ENCODE data around the gene CFAP46. TPM values are rescaled to one million over a fixed set of nuclear protein-coding genes. Genes with fewer than 3 reads are reported as not detected.

CFAP46 gene
- total and polyA plus RNA-seq, 9 of the 15 experiments (the other 6 are each of a cell fraction or from before 2014, with no cell fraction given), result not detected

DNA sequence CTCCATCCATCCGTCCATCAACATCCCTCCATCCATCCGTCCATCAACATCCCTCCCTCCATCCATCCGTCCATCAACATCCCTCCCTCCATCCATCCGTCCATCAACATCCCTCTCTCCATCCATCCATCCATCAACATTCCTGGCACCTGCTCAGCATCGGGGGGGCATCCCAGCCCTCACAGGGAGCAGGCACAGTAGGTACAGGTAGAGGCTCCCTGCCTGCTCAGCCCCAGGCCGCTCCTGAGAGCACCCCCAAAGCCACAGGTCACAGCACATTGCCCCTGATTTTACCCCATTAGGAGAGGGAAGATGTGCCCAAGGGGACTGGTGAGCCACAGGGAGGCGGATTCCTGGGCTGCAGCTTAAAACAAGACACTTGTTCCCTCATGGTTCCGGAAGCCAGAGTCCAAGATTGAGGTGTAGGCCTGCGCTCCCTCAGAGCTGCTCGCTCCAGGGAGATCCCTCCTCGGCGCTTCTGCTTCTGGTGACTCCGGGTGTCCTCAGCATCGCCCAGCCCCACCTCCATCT lies 21.1 kb upstream of the CFAP46 start:
- ChIA-PET CTCF (ENCODE audit: low intra/inter-chr PET ratio) (no interaction called here), POLR2A (no interaction called here)
- Histone ChIP-seq H2AFZ (ENCODE audit: low read depth, low read length) (no peak overlapping the region), H3K79me2 (ENCODE audit: control insufficient read depth, insufficient read depth, low read length) (no peaks in the 10 kb centered on the region), H4K20me1 (replicated peaks; ENCODE audit: control insufficient read depth, insufficient read depth, low read length) (no peaks in the 10 kb centered on the region), H3K4me3 (no peak overlapping the region), H3K27me3 (ENCODE audit: control insufficient read depth in 2 of 2, insufficient read depth in 2 of 2, low read length in 2 of 2) (peaks cover 0 to 49% of the 10 kb centered on the region in 2 experiments; a peak in 3 of 5 replicates), H3K9ac (ENCODE audit: insufficient read depth in 1 of 2, low read depth in 2 of 2, low read length in 2 of 2) (no peak overlapping the region), H3K27ac (ENCODE audit: extremely low read depth, low read depth, low read length) (no peak overlapping the region), H3K9me3 (replicated peaks; ENCODE audit: control insufficient read depth, insufficient read depth, low read depth, low read length) (no peaks in the 10 kb centered on the region), H3K4me1 (replicated peaks in 1 of 2; ENCODE audit: control insufficient read depth in 2 of 2, insufficient read depth in 2 of 2, low read length in 2 of 2) (peaks cover 0 to 8% of the 10 kb centered on the region in 2 experiments; a peak in 2 of 5 replicates), H3K4me2 (ENCODE audit: insufficient read depth, low read length) (no peak overlapping the region), H3K36me3 (ENCODE audit: control insufficient read depth, insufficient read depth, low read length) (no peaks in the 10 kb centered on the region), H3K9me1 (ENCODE audit: control insufficient read depth, insufficient read depth, low read length) (no peaks in the 10 kb centered on the region)
- intact Hi-C loops (cut with micrococcal nuclease), result no loop called here
- no peak for ATAC-seq
- in situ Hi-C loops (cut with MboI), result no loop called here
- DNase-seq (ENCODE audit: extremely low read depth in 1 of 4, low spot score in 3 of 4), result no peak
- 0% methylated on average over 7 of the region's 14 CpGs for WGBS (ENCODE audit: insufficient coverage, low coverage, missing lambda C conversion rate)
- TF ChIP-seq GATA2 (CRISPR knock-in tag; IDR thresholded peaks at IDR 0.05) (no peak), ASH1L (IDR thresholded peaks at IDR 0.05; ENCODE audit: borderline replicate concordance, low read depth, partially characterized antibody) (no peak), SIX5 (IDR thresholded peaks at IDR 0.05; ENCODE audit: borderline replicate concordance in 1 of 2, insufficient read depth in 1 of 2, low read depth in 1 of 2, low read length in 2 of 2) (no peak), ZSCAN29 (IDR thresholded peaks at IDR 0.05) (no peak), CBX3 (IDR thresholded peaks at IDR 0.05; ENCODE audit: borderline replicate concordance in 1 of 2, low read length in 2 of 2) (no peak), PHF20 (IDR thresholded peaks at IDR 0.05; ENCODE audit: partially characterized antibody) (no peak), MYBL2 (IDR thresholded peaks at IDR 0.05; ENCODE audit: low read depth) (no peak), MYBL2 (CRISPR knock-in tag; IDR thresholded peaks at IDR 0.05; ENCODE audit: borderline replicate concordance) (no peak), KLF1 (tag; IDR thresholded peaks at IDR 0.05) (no peak), NR1H2 (CRISPR knock-in tag; IDR thresholded peaks at IDR 0.05) (no peak), SLC30A9 (CRISPR knock-in tag; IDR thresholded peaks at IDR 0.05) (no peak), TCF3 (CRISPR knock-in tag; IDR thresholded peaks at IDR 0.05) (no peak), OTX1 (CRISPR knock-in tag; IDR thresholded peaks at IDR 0.05) (no peak), ZNF282 (CRISPR knock-in tag; IDR thresholded peaks at IDR 0.05) (no peak), XRCC5 (IDR thresholded peaks at IDR 0.05; ENCODE audit: low read depth, low read length) (no peak)
- TF ChIP-seq, protein P1, sequence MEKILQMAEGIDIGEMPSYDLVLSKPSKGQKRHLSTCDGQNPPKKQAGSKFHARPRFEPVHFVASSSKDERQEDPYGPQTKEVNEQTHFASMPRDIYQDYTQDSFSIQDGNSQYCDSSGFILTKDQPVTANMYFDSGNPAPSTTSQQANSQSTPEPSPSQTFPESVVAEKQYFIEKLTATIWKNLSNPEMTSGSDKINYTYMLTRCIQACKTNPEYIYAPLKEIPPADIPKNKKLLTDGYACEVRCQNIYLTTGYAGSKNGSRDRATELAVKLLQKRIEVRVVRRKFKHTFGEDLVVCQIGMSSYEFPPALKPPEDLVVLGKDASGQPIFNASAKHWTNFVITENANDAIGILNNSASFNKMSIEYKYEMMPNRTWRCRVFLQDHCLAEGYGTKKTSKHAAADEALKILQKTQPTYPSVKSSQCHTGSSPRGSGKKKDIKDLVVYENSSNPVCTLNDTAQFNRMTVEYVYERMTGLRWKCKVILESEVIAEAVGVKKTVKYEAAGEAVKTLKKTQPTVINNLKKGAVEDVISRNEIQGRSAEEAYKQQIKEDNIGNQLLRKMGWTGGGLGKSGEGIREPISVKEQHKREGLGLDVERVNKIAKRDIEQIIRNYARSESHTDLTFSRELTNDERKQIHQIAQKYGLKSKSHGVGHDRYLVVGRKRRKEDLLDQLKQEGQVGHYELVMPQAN (IDR thresholded peaks at IDR 0.05; ENCODE audit: borderline replicate concordance), result no peak
- TF ChIP-seq, protein P2, sequence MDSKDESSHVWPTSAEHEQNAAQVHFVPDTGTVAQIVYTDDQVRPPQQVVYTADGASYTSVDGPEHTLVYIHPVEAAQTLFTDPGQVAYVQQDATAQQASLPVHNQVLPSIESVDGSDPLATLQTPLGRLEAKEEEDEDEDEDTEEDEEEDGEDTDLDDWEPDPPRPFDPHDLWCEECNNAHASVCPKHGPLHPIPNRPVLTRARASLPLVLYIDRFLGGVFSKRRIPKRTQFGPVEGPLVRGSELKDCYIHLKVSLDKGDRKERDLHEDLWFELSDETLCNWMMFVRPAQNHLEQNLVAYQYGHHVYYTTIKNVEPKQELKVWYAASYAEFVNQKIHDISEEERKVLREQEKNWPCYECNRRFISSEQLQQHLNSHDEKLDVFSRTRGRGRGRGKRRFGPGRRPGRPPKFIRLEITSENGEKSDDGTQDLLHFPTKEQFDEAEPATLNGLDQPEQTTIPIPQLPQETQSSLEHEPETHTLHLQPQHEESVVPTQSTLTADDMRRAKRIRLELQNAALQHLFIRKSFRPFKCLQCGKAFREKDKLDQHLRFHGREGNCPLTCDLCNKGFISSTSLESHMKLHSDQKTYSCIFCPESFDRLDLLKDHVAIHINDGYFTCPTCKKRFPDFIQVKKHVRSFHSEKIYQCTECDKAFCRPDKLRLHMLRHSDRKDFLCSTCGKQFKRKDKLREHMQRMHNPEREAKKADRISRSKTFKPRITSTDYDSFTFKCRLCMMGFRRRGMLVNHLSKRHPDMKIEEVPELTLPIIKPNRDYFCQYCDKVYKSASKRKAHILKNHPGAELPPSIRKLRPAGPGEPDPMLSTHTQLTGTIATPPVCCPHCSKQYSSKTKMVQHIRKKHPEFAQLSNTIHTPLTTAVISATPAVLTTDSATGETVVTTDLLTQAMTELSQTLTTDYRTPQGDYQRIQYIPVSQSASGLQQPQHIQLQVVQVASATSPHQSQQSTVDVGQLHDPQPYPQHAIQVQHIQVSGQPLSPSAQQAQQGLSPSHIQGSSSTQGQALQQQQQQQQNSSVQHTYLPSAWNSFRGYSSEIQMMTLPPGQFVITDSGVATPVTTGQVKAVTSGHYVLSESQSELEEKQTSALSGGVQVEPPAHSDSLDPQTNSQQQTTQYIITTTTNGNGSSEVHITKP (IDR thresholded peaks at IDR 0.05; ENCODE audit: partially characterized antibody), result no peak
- TF ChIP-seq, protein P3, sequence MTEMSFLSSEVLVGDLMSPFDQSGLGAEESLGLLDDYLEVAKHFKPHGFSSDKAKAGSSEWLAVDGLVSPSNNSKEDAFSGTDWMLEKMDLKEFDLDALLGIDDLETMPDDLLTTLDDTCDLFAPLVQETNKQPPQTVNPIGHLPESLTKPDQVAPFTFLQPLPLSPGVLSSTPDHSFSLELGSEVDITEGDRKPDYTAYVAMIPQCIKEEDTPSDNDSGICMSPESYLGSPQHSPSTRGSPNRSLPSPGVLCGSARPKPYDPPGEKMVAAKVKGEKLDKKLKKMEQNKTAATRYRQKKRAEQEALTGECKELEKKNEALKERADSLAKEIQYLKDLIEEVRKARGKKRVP (CRISPR knock-in tag; IDR thresholded peaks at IDR 0.05), result no peak
- no peak for FAIRE-seq
- no TSS peak for BruUV-seq (replicated peaks)
